ENCODE data around the gene FBXW4. TPM values are rescaled to one million over a fixed set of nuclear protein-coding genes. Genes with fewer than 3 reads are reported as not detected.
A peak's percentile ranks its signal among the peaks of the same experiment; 100 is the strongest.

Gene FBXW4
- 87.2 TPM for total RNA-seq

DNA sequence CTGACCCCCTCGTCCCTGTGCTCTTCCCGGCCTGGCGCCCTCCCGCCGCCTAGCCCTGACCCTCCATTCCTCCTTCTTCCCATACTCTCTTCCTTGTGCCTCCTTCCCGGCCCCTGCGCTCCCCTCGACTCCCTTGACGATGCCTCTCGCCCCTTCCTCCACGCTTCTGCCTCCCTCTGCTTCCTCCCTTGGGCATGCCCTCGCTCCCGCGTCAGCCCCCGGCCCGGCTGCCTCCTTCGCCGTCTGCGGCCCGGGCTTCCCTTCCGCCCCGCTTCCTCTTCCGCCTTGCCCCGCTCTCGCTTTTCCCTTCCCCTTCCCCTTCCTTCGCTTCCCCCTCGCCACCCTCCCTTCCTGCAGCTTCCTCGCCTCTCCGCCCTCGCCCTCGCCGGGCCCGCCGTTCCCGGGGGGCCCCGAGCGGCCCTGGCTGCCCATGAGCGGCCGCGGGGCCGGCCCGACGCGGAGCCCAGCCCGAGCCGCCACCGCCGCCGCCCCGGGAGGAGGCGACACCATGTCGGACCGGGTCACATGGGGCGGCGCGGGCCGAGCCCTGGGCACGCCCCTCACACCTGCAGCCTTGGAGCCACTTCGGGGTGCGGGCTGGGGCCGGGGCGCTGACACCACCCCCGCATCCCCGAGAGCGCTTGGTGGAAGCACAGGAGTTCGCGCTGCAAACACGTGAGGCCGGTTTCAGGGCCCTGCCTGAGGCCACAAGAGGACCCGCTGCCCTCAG is at the start of gene FBXW4:
Gene FBXW4, minus strand, starts transcription at position 497 of the 730 bp plus-strand sequence. Its CDS starts 65 bp downstream, at position 432.
- intact Hi-C loops (cut with DNase I) = no loop called here
- peak; percentile 70 for DNase-seq (ENCODE audit: low spot score)
- ATAC-seq = peak; percentile 75

GRCh38 chr10:101744267-101744666 is 49.3 kb upstream of the FBXW4 start:
- no peak for DNase-seq (ENCODE audit: low spot score)
- intact Hi-C loops (cut with DNase I) = no loop called here
- no peak for ATAC-seq

GRCh38 chr10:101741938-101742337 is 47.0 kb upstream of the FBXW4 start:
- intact Hi-C loops (cut with DNase I) = no loop called here
- DNase-seq (ENCODE audit: low spot score) (no peak), ATAC-seq (no peak)

DNA sequence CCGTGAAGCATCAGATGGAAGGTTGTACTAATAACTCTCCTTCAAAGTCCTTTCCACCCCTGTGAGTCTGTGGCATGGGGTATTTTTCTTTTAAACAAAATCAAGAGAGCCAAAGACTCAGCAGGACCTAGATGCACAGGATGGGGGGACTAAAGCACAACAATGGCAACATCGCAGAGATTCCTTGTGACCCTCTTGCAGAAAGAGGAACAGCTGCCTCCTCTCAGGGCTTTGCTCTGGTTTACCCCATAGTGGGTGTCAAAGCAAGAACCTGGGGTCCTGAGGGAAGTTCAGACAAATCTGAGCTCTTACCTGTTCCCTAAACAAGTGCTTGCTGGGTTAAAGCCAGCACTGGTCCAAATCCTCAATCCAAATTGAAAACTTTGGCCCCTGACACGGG is 41.7 kb upstream of the FBXW4 start:
- ATAC-seq = no peak
- intact Hi-C loops (cut with DNase I) = no loop called here
- no peak for DNase-seq (ENCODE audit: low spot score)

DNA sequence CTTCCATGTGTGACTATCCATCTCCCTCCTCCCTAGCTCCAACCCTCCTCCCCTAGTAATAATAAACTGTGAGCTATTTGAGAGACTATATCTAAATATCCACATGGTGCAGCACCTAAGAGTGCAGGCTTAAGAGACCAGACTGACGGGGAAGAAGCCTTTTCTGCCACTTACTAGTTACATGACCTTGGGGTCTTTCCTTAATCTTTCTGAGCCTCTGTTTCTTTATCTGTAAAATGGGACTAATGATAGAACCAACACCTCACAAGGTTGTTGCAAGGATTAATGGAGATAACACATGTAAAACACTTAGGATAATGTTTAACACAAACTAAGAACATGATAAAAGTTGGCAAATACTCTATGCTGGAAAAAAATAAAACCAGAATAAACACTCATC is 37.1 kb upstream of the FBXW4 start:
- ATAC-seq (no peak), DNase-seq (ENCODE audit: low spot score) (no peak)
- intact Hi-C loops (cut with DNase I) = no loop called here

- intact Hi-C loops (cut with DNase I) = no loop called here
- ATAC-seq = no peak
- DNase-seq (ENCODE audit: low spot score) = no peak
Measured at GRCh38 chr10:101726115-101726387, 31.1 kb upstream of the FBXW4 start.

GRCh38 chr10:101725296-101726114 is 30.5 kb upstream of the FBXW4 start:
- intact Hi-C loops (cut with DNase I) = no loop called here
- DNase-seq (ENCODE audit: low spot score) = no peak
- ATAC-seq = no peak

- intact Hi-C loops (cut with DNase I) = no loop called here
- ATAC-seq (no peak), DNase-seq (ENCODE audit: low spot score) (no peak)
Measured at GRCh38 chr10:101724446-101724845, 29.5 kb upstream of the FBXW4 start.

GRCh38 chr10:101723176-101723575 is 28.2 kb upstream of the FBXW4 start:
- intact Hi-C loops (cut with DNase I) = no loop called here
- ATAC-seq (no peak), DNase-seq (ENCODE audit: low spot score) (no peak)

DNA sequence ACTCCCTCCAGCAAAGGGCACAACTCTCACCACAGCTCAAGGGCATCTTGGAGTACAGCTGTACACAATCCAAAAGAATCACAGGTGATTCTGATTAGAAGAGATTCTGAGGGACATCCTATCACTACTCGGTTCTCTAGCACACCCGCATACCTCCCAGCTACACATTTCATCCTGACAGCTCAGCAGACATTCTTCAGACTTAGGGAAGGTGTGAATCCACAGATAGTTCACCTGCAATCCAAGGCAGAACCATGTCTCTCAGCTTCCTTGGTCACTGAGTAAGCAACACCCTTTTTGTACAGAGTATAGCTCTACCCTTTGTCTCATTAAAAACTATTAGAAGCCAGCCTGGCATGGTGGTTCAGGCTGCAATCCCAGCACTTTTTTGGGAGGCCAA is 26.8 kb upstream of the FBXW4 start:
- intact Hi-C loops (cut with DNase I) = no loop called here
- DNase-seq (ENCODE audit: low spot score) (no peak), ATAC-seq (no peak)

GRCh38 chr10:101720606-101721230 is 25.7 kb upstream of the FBXW4 start:
- DNase-seq (ENCODE audit: low spot score) (no peak), ATAC-seq (no peak)
- intact Hi-C loops (cut with DNase I) = no loop called here

GRCh38 chr10:101718690-101719275 is 23.8 kb upstream of the FBXW4 start:
- intact Hi-C loops (cut with DNase I) = no loop called here
- no peak for ATAC-seq
- DNase-seq (ENCODE audit: low spot score) = no peak

DNA sequence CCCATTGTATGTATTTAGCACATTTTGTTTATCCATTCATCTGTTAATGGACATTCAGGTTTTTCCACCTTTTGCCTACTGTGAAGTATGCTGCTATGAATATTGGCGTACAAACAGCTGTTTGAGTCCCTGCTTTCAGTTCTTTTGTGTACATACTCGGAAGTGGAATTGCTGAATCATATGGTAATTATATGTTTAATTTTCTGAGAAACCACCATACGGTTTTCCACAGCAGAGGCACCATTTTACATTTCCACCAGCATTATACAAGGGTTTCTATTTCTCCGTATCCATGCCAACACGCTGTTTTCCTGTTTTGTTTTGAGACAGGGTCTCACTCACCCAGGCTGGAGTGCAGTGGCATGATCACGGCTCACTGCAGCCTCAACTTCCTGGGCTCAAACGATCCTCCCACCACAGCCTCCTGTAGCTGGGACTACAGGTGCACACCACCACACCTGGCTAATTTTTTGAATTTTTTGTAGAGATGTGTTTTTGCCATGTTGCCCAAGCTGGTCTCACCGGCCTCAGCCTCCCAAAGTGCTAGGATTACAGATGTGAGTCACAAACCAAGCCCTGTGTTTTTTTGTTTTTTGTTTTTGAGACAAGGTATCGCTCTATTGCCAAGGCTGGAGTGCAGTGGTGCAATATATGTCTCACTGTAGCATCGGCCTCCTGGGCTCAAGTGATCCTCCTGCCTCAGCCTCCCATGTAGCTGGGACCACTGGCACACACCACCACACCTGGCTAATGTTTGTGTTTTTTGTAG is 22.1 kb upstream of the FBXW4 start:
- no peak for ATAC-seq
- no peak for DNase-seq (ENCODE audit: low spot score)
- intact Hi-C loops (cut with DNase I) = no loop called here

- intact Hi-C loops (cut with DNase I) = no loop called here
- no peak for DNase-seq (ENCODE audit: low spot score)
- no peak for ATAC-seq
Measured at GRCh38 chr10:101712997-101713396, 18.0 kb upstream of the FBXW4 start.

DNA sequence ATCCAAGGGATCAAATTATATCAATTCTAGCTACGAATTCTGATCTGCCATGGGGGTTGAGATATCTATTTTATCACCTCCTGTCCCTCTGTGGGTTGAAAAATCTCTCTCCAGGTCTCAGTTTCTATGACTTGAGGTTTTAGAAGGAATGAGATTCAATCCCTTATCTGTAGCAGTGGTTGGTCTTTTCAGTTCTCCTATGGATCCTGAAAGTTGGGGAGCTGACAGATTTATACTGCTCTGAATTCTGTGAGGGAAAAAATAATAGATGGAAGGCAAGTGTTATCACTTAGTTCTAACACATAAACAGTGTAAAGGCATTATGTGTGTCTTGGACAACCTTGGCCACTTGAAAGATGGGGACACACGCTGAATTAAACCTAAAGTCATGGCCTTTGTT is 15.8 kb upstream of the FBXW4 start:
- ATAC-seq (no peak), DNase-seq (ENCODE audit: low spot score) (no peak)
- intact Hi-C loops (cut with DNase I) = no loop called here

DNA sequence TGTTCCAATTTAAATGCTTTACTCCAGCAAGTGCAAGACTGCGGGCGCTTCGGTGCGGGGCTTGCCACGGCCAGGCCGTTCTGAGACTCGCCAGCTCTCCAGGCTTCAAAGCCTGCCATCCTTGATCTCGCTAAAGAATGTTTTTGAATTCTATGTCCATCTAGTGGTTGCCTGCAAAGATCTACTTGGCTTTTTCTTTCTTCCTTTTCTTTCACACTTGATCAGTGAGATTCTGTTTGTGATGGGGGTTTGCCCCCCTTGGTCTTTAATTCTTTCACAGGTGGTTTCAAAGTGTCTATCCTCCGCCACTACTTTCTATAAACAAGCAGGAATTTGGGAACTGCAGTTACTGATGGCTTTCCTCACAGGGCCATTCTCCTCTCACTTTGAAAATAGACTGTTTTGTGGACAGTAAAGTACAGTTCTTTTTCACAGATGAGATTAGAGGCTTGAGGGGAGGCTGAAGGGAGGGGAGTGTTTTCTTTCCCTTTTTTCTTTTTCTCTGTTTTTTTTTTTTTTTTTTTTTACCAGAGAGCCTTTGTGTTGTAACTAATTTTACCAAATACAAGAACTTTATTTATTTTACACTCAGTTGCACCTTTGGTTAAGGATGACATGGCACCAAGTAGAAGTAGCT is 15.2 kb upstream of the FBXW4 start:
- ATAC-seq (no peak), DNase-seq (ENCODE audit: low spot score) (no peak)
- intact Hi-C loops (cut with DNase I) = no loop called here

- ATAC-seq (no peak), DNase-seq (ENCODE audit: low spot score) (no peak)
- intact Hi-C loops (cut with DNase I) = no loop called here
Measured at GRCh38 chr10:101709359-101710058, 14.5 kb upstream of the FBXW4 start.

- ATAC-seq (no peak), DNase-seq (ENCODE audit: low spot score) (no peak)
- intact Hi-C loops (cut with DNase I) = no loop called here
Measured at GRCh38 chr10:101708870-101709269, 13.9 kb upstream of the FBXW4 start.

All from sciatic nerve (tissue), 2 donors.